SK-N-MC (cell line): Measurements from ENCODE around the gene ARPC2.

Source experiments
- DNase-seq: peaks from one replicate; pipeline ENCODE4 v3.0.0-alpha.2; 2011; ENCODE audit warnings: low read depth, low spot score
- H3K27ac ChIP-seq: fragments of 200-600 bp; sonication (generic); 2 replicates; pipeline ENCODE4 v1.5.1; 2016; ENCODE audit warnings: mixed run types
- H3K36me3 ChIP-seq: fragments of 200-600 bp; sonication (generic); 2 replicates; pipeline ENCODE4 v1.6.1; 2017; ENCODE audit warnings: antibody characterized with exemption, low read length, mixed read lengths; ENCODE audit not compliant: insufficient read depth
- H3K4me3 ChIP-seq: fragments of 200-600 bp; sonication (generic); 2 replicates; pipeline ENCODE4 v1.5.1; 2016
- H3K9ac ChIP-seq: fragments of 200-600 bp; sonication (generic); 2 replicates; pipeline ENCODE4 v1.8.0; 2017; ENCODE audit warnings: mixed run types, mixed read lengths; ENCODE audit not compliant: insufficient read length
- H3K9me3 ChIP-seq: fragments of 200-600 bp; sonication (generic); 2 replicates; pipeline ENCODE4 v1.6.1; 2017; ENCODE audit warnings: low read depth, mild to moderate bottlenecking, antibody characterized with exemption, low read length, moderate library complexity, mixed read lengths
- EZH2 ChIP-seq: fragments of 200-600 bp; sonication (generic); IDR thresholded peaks from one replicate; pipeline ENCODE4 v1.6.1; 2017; ENCODE audit warnings: antibody characterized with exemption
- FOXP2 ChIP-seq: optimal IDR thresholded peaks from 2 replicates; pipeline ENCODE3; 2011; ENCODE audit warnings: mild to moderate bottlenecking, moderate library complexity; ENCODE audit not compliant: insufficient read depth; ENCODE audit errors: extremely low read length, control extremely low read depth
- POLR2AphosphoS5 ChIP-seq: IDR thresholded peaks from 2 replicates; pipeline ENCODE4 v1.6.1; 2012; ENCODE audit warnings: mild to moderate bottlenecking, low read depth, low read length, borderline replicate concordance

The ARPC2 gene

DNA sequence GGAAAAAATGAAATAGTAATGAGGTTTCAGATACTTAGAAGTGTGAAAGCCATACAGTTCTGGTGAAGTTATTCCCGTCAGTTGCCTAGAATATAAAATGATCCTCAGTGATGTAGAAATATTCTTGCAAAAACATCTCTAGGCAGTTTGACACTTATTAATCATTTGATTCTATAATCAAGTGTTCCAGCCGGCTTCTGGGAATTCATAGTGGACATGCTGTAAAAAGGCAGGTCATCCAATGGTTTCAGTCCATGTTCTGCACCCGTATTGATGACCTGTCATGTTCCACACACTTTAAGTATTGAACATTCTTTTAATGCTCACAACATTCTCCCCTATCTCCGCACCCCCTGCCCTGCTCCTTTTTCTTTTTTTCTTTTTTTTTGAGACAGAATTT lies 19.8 kb downstream of the ARPC2 start:
- no peak for TF ChIP-seq POLR2AphosphoS5
- TF ChIP-seq FOXP2 = no peak
- no peak for TF ChIP-seq EZH2

DNA sequence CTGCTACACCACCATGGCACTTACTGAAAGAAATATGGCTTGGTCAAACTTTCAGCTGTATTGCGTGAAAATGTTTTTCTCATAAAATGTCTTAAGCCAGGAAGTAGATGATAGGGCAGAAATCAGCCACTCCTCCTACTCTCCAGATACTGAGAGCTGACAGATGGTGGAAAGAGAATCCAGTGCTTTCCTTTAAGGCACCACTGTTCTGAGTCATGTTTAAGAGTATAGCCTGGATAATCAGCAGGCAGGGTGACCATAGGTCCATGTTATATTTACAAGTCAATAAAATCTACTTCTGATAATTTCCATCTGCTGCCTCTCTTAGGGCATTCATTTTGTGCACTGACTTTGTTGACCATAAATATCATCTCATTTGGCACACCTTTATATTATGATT lies 21.9 kb downstream of the ARPC2 start:
- no peak overlapping the region for H3K4me3 ChIP-seq
- H3K9ac ChIP-seq = no peak overlapping the region
- no peak overlapping the region for H3K27ac ChIP-seq
- DNase-seq = no peak
- no peak for TF ChIP-seq FOXP2
- no peak for TF ChIP-seq EZH2
- no peak for TF ChIP-seq POLR2AphosphoS5
- H3K9me3 ChIP-seq = no peaks in the 10 kb centered on the region
- H3K36me3 ChIP-seq = peaks cover 80% of the 10 kb centered on the region

More for the DNA sequence above, 19.8 kb downstream of the ARPC2 start:
- Histone ChIP-seq H3K27ac (no peak overlapping the region), H3K36me3 (peaks cover 79% of the 10 kb centered on the region), H3K9ac (no peak overlapping the region), H3K9me3 (no peaks in the 10 kb centered on the region), H3K4me3 (no peak overlapping the region)
- DNase-seq = no peak

DNA sequence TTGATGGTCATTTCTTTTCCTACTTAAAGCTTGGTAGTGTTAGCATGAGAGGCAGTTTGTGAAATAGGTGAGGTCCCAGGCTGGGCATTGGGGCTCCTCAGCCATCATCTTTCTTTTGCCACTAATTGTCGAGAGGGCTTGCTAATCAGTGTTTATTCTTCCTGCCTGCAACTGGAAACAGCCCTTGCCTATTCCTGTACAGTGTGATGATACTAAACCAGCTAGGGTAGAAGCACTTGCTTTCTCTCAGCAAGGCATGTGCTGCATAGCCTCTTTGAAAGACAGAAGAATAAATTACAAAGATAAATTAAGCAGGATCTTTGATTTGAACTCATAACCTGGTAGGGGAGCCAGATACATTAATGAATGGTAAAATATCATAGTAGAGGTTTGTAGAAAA lies 27.2 kb downstream of the ARPC2 start:
- no peak for DNase-seq
- Histone ChIP-seq H3K27ac (no peak overlapping the region), H3K4me3 (no peak overlapping the region), H3K9ac (no peak overlapping the region), H3K36me3 (peaks cover 76% of the 10 kb centered on the region), H3K9me3 (no peaks in the 10 kb centered on the region)
- TF ChIP-seq POLR2AphosphoS5 = no peak
- TF ChIP-seq FOXP2 = no peak
- TF ChIP-seq EZH2 = no peak

DNA sequence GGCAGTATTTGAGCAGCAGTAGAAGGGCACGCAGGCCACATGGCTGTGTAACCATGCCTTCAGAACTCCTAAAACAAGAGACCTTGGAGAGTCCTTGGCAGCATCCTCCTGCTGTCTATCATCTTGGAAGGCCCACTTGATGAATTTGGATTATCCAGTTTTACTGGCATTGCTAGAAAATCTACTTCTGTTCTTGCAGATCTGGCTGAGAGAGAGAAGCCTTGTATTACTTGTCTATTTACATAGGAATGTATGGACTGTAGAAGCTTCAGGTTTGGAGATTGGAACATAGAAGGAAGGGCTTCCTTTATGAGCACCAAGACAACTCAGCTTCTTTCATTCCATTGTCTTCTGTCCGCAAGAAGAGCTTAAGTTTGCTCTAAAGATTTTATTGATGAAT lies 27.7 kb downstream of the ARPC2 start:
- Histone ChIP-seq H3K36me3 (peaks cover 77% of the 10 kb centered on the region), H3K27ac (no peak overlapping the region)
- TF ChIP-seq POLR2AphosphoS5 (no peak), EZH2 (no peak), FOXP2 (no peak)

DNA sequence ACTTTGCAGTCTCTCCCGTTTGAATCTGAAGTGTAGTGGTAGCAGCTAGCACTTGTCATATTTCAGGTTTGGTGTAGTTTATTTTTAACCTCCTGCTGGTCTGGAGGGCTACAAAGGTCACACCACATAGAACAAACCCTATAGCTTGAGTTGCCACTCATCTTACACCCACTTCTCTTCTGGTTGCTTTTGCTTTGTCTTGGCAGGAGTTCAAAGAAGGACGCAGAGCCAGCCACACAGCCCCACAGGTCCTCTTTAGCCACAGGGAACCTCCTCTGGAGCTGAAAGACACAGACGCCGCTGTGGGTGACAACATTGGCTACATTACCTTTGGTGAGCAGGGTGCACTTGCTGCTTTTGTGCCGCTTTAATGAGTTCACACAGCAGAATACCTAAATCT lies 28.2 kb downstream of the ARPC2 start:
- TF ChIP-seq POLR2AphosphoS5 (no peak), FOXP2 (no peak), EZH2 (no peak)
- DNase-seq = no peak
- Histone ChIP-seq H3K4me3 (no peak overlapping the region), H3K9me3 (no peaks in the 10 kb centered on the region), H3K9ac (no peak overlapping the region), H3K36me3 (peaks cover 77% of the 10 kb centered on the region), H3K27ac (no peak overlapping the region)

More for the DNA sequence above, 27.7 kb downstream of the ARPC2 start:
- H3K9ac ChIP-seq = no peak overlapping the region
- H3K4me3 ChIP-seq = no peak overlapping the region
- no peak for DNase-seq
- H3K9me3 ChIP-seq = no peaks in the 10 kb centered on the region

DNA sequence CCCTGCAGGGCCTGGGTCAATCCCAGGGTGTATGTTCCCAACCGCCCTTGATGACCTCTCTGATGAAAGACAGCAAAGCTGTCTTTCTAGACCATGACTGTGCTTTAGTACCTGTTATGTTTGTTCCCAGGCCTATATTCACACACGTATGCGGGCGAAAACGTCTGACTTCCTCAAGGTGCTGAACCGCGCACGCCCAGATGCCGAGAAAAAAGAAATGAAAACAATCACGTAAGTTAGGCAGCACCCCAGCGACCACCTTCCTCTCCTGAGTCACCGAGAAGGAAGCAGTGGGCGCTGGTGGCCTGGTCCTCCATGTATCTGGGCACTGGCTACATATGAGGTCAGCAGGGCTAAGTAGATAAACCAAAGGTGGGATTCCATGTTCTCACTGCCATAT lies 32.7 kb downstream of the ARPC2 start:
- H3K9ac ChIP-seq = no peak overlapping the region
- H3K4me3 ChIP-seq = no peak overlapping the region
- TF ChIP-seq POLR2AphosphoS5 (no peak), EZH2 (no peak), FOXP2 (no peak)
- no peak overlapping the region for H3K27ac ChIP-seq
- peaks cover 89% of the 10 kb centered on the region for H3K36me3 ChIP-seq
- no peak for DNase-seq
- H3K9me3 ChIP-seq = no peaks in the 10 kb centered on the region

DNA sequence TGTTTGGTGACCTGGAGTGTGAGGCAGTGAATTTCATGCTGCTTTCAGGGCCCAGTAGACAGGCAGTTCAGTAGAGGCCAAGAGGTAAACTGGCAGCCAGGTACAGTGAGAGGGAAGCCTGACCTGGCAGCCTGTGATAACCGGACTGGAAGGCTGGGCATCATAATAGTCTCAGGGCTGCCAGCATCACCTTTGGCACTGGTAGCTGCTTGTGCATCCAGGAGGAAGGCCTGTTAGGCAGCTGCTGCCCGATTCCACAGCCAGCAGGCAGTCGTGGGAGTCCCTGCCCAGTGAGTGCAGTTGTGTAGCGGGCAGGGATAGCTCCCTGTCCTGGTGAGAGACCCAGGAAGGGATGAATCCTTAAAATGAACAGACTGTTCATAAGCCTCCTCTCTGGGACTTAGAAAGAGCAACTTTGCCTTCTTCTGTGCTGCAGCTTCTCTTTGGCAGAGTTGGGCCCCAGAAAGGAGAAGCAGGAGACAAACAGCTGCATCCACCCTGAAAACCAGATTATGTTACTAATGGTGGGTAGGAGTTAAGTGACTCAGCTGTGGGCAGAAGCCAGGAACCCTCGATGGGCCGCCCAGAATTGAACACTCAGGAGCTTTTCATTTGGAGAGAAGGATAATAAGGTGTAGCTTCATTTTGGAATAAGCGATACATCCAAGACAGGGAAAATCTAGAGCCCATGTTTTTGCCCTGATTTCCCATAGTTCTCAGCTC lies 35.7 kb downstream of the ARPC2 start:
- H3K9me3 ChIP-seq = no peaks in the 10 kb centered on the region
- no peak for DNase-seq
- H3K9ac ChIP-seq = no peak overlapping the region
- H3K36me3 ChIP-seq = peaks cover 82% of the 10 kb centered on the region
- no peak overlapping the region for H3K4me3 ChIP-seq
- H3K27ac ChIP-seq = no peak overlapping the region
- TF ChIP-seq EZH2 (no peak), FOXP2 (no peak), POLR2AphosphoS5 (no peak)

DNA sequence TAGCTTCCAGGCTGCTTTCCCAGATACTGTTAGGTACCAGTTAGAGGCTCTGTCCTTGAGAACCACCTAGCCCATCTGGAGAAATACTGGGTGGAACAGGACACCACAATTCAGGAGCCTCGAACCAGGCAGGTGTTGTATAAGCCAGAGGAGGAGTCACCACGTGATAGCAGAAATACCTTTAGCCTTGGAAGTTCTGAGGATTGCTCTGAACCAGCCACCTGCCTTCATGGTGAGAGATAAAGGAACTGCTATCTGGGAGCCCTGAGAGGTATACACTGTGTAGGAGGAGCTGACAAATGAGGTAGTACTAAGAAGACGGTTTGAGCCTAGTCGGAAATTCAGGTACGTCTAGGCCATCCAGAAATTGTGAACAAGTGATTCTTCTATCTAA lies 36.2 kb downstream of the ARPC2 start:
- Histone ChIP-seq H3K36me3 (peaks cover 77% of the 10 kb centered on the region), H3K9me3 (no peaks in the 10 kb centered on the region), H3K4me3 (no peak overlapping the region), H3K27ac (no peak overlapping the region), H3K9ac (no peak overlapping the region)
- no peak for DNase-seq
- no peak for TF ChIP-seq EZH2
- no peak for TF ChIP-seq FOXP2
- TF ChIP-seq POLR2AphosphoS5 = no peak

DNA sequence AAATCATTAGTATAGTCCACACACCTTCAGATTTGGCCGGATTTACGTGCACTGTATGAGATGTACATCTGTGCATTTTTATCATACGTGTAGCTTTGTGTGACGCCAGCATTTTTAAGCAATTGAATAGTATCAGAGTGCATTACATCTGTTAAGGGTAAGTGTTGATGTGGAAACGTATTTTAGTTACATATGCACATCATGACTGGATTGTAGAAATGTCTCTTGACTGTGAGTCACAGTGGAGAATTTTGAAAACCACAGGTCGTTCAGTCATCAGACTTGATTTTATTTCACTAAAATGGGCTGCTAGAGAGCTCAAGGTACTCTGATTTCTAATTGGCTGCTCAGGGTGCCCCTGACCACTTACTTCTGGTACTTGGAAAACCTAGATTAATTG lies 38.5 kb downstream of the ARPC2 start:
- TF ChIP-seq POLR2AphosphoS5 (no peak), FOXP2 (no peak), EZH2 (no peak)
- no peak overlapping the region for H3K4me3 ChIP-seq
- H3K27ac ChIP-seq = no peak overlapping the region
- no peak overlapping the region for H3K9ac ChIP-seq
- peaks cover 56% of the 10 kb centered on the region for H3K36me3 ChIP-seq
- DNase-seq = no peak
- H3K9me3 ChIP-seq = no peaks in the 10 kb centered on the region
